ENCODE data around the gene GDAP2.
A peak's percentile ranks its signal among the peaks of the same experiment; 100 is the strongest.

The GDAP2 gene, protein sequence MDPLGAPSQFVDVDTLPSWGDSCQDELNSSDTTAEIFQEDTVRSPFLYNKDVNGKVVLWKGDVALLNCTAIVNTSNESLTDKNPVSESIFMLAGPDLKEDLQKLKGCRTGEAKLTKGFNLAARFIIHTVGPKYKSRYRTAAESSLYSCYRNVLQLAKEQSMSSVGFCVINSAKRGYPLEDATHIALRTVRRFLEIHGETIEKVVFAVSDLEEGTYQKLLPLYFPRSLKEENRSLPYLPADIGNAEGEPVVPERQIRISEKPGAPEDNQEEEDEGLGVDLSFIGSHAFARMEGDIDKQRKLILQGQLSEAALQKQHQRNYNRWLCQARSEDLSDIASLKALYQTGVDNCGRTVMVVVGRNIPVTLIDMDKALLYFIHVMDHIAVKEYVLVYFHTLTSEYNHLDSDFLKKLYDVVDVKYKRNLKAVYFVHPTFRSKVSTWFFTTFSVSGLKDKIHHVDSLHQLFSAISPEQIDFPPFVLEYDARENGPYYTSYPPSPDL

GRCh38 chr1:117929343-117930172 lies at the start of gene GDAP2, which contains the start of gene WDR3:
TSS of gene GDAP2 (minus strand) at chr1:117929621. CDS start at chr1:117920357, 9,264 bp downstream.
TSS of gene WDR3 (plus strand) at chr1:117929739. CDS start at chr1:117933320, 3,581 bp downstream.
- peak; percentile 99 for DNase-seq (ENCODE audit: low read depth)
- Histone ChIP-seq H3K4me1 (ENCODE audit: control insufficient read depth, insufficient read depth, low read length) (peaks cover 50% of the 10 kb centered on the region), H3K9ac (ENCODE audit: low read length) (peak within 1 kb of the TSS; percentile 95), H3K27me3 (replicated peaks; ENCODE audit: control insufficient read depth, insufficient read depth, low read length) (no peaks in the 10 kb centered on the region), H3K9me3 (ENCODE audit: control insufficient read depth, low read length) (no peaks in the 10 kb centered on the region), H3K4me3 (ENCODE audit: low read length) (peak within 1 kb of the TSS; percentile 98), H3K36me3 (ENCODE audit: control insufficient read depth, insufficient read depth, low read length, severe bottlenecking) (peaks cover 9% of the 10 kb centered on the region)

- no peaks in the 10 kb centered on the region for H3K4me1 ChIP-seq (ENCODE audit: control insufficient read depth, insufficient read depth, low read length)
- H3K9ac ChIP-seq (ENCODE audit: low read length): no peak overlapping the region
- no peak overlapping the region for H3K4me3 ChIP-seq (ENCODE audit: low read length)
- no peaks in the 10 kb centered on the region for H3K36me3 ChIP-seq (ENCODE audit: control insufficient read depth, insufficient read depth, low read length, severe bottlenecking)
- DNase-seq (ENCODE audit: low read depth): no peak
- no peaks in the 10 kb centered on the region for H3K9me3 ChIP-seq (ENCODE audit: control insufficient read depth, low read length)
- H3K27me3 ChIP-seq (replicated peaks; ENCODE audit: control insufficient read depth, insufficient read depth, low read length): peaks cover under 1% of the 10 kb centered on the region
Measured at GRCh38 chr1:117976381-117976780, 47.0 kb upstream of the GDAP2 start.

GRCh38 chr1:117971777-117972176 lies 42.4 kb upstream of the GDAP2 start:
- H3K27me3 ChIP-seq (replicated peaks; ENCODE audit: control insufficient read depth, insufficient read depth, low read length): no peaks in the 10 kb centered on the region
- no peak overlapping the region for H3K9ac ChIP-seq (ENCODE audit: low read length)
- peaks cover 9% of the 10 kb centered on the region for H3K4me1 ChIP-seq (ENCODE audit: control insufficient read depth, insufficient read depth, low read length)
- no peaks in the 10 kb centered on the region for H3K36me3 ChIP-seq (ENCODE audit: control insufficient read depth, insufficient read depth, low read length, severe bottlenecking)
- H3K9me3 ChIP-seq (ENCODE audit: control insufficient read depth, low read length): no peaks in the 10 kb centered on the region
- no peak for DNase-seq (ENCODE audit: low read depth)
- H3K4me3 ChIP-seq (ENCODE audit: low read length): no peak overlapping the region

GRCh38 chr1:117970252-117970651 lies 40.8 kb upstream of the GDAP2 start:
- Histone ChIP-seq H3K9me3 (ENCODE audit: control insufficient read depth, low read length) (no peaks in the 10 kb centered on the region), H3K9ac (ENCODE audit: low read length) (no peak overlapping the region), H3K4me3 (ENCODE audit: low read length) (no peak overlapping the region), H3K4me1 (ENCODE audit: control insufficient read depth, insufficient read depth, low read length) (peaks cover 9% of the 10 kb centered on the region), H3K27me3 (replicated peaks; ENCODE audit: control insufficient read depth, insufficient read depth, low read length) (no peaks in the 10 kb centered on the region), H3K36me3 (ENCODE audit: control insufficient read depth, insufficient read depth, low read length, severe bottlenecking) (peaks cover 5% of the 10 kb centered on the region)
- DNase-seq (ENCODE audit: low read depth): no peak

- DNase-seq (ENCODE audit: low read depth): peak; percentile 59
Measured at GRCh38 chr1:117967881-117968280, 38.5 kb upstream of the GDAP2 start.

GRCh38 chr1:117967477-117967876 lies 38.1 kb upstream of the GDAP2 start:
- Histone ChIP-seq H3K9ac (ENCODE audit: low read length) (no peak overlapping the region), H3K4me3 (ENCODE audit: low read length) (no peak overlapping the region), H3K27me3 (replicated peaks; ENCODE audit: control insufficient read depth, insufficient read depth, low read length) (no peaks in the 10 kb centered on the region), H3K4me1 (ENCODE audit: control insufficient read depth, insufficient read depth, low read length) (peaks cover 9% of the 10 kb centered on the region), H3K36me3 (ENCODE audit: control insufficient read depth, insufficient read depth, low read length, severe bottlenecking) (peaks cover 11% of the 10 kb centered on the region), H3K9me3 (ENCODE audit: control insufficient read depth, low read length) (no peaks in the 10 kb centered on the region)
- peak; percentile 80 for DNase-seq (ENCODE audit: low read depth)

More at GRCh38 chr1:117967881-117968280, 38.5 kb upstream of the GDAP2 start:
- Histone ChIP-seq H3K4me3 (ENCODE audit: low read length) (no peak overlapping the region), H3K4me1 (ENCODE audit: control insufficient read depth, insufficient read depth, low read length) (peaks cover 9% of the 10 kb centered on the region), H3K9me3 (ENCODE audit: control insufficient read depth, low read length) (no peaks in the 10 kb centered on the region), H3K36me3 (ENCODE audit: control insufficient read depth, insufficient read depth, low read length, severe bottlenecking) (peaks cover 7% of the 10 kb centered on the region), H3K9ac (ENCODE audit: low read length) (no peak overlapping the region), H3K27me3 (replicated peaks; ENCODE audit: control insufficient read depth, insufficient read depth, low read length) (no peaks in the 10 kb centered on the region)

DNA sequence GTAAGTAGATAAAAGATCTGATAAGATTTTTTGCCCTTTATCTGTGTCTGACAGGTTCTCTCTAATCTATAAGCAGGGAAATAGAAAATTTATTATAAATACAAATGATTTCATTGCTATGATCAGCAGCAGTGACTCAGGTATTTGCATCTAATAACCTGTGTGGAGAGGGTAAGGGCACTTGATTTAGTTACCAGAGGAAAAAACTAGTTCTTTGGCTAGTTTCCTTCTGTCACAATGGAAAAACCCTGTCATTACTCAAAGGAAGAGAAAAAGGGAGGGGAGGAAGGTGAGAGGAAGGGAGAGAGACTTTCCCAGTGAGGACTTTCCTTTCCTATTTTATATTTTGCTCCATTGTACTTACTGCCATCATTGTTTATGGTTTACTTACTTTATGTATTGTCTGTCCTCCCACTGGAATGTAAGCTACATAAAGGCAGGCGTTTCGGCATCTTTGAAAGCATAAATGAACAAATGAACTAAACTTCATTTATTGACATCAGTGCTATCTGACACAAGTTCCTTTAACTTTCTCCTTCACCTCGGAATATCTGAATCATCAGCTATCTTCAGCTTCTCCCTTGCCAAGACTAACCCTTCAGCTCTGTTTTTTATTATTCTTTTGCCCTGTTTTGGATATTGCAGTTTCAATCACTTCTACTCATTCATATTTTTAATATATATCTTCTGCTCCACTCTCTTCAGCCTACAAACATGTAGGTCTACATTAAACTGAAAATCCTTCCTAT lies 35.0 kb upstream of the GDAP2 start:
- Histone ChIP-seq H3K9ac (ENCODE audit: low read length) (no peak overlapping the region), H3K4me3 (ENCODE audit: low read length) (no peak overlapping the region), H3K27me3 (replicated peaks; ENCODE audit: control insufficient read depth, insufficient read depth, low read length) (no peaks in the 10 kb centered on the region), H3K4me1 (ENCODE audit: control insufficient read depth, insufficient read depth, low read length) (peaks cover 9% of the 10 kb centered on the region), H3K36me3 (ENCODE audit: control insufficient read depth, insufficient read depth, low read length, severe bottlenecking) (peaks cover 32% of the 10 kb centered on the region), H3K9me3 (ENCODE audit: control insufficient read depth, low read length) (no peaks in the 10 kb centered on the region)
- no peak for DNase-seq (ENCODE audit: low read depth)

- no peaks in the 10 kb centered on the region for H3K4me1 ChIP-seq (ENCODE audit: control insufficient read depth, insufficient read depth, low read length)
- H3K36me3 ChIP-seq (ENCODE audit: control insufficient read depth, insufficient read depth, low read length, severe bottlenecking): peaks cover 78% of the 10 kb centered on the region
- H3K9me3 ChIP-seq (ENCODE audit: control insufficient read depth, low read length): no peaks in the 10 kb centered on the region
- H3K4me3 ChIP-seq (ENCODE audit: low read length): no peak overlapping the region
- DNase-seq (ENCODE audit: low read depth): peak; percentile 31
- no peak overlapping the region for H3K9ac ChIP-seq (ENCODE audit: low read length)
- H3K27me3 ChIP-seq (replicated peaks; ENCODE audit: control insufficient read depth, insufficient read depth, low read length): no peaks in the 10 kb centered on the region
Measured at GRCh38 chr1:117959364-117959763, 29.9 kb upstream of the GDAP2 start.

DNA sequence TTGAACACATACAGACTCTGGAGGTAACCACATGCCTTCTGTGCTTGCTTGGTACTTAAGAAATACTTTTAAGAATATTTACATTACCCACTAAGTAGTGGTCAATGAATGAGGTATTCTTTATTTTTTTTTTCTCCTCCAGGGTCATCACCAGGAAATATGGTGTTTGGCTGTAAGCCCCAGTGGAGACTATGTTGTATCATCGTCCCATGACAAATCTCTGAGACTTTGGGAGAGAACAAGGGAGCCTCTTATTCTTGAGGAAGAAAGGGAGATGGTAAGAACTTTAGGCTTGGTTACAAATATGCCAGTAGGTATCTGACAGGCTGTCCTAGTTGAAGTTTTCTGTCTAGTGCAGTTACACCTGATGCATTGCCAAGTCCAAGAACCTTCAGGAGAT lies 23.0 kb upstream of the GDAP2 start:
- Histone ChIP-seq H3K9me3 (ENCODE audit: control insufficient read depth, low read length) (no peaks in the 10 kb centered on the region), H3K36me3 (ENCODE audit: control insufficient read depth, insufficient read depth, low read length, severe bottlenecking) (peaks cover 100% of the 10 kb centered on the region), H3K27me3 (replicated peaks; ENCODE audit: control insufficient read depth, insufficient read depth, low read length) (no peaks in the 10 kb centered on the region), H3K4me3 (ENCODE audit: low read length) (no peak overlapping the region), H3K4me1 (ENCODE audit: control insufficient read depth, insufficient read depth, low read length) (no peaks in the 10 kb centered on the region), H3K9ac (ENCODE audit: low read length) (no peak overlapping the region)
- no peak for DNase-seq (ENCODE audit: low read depth)

DNA sequence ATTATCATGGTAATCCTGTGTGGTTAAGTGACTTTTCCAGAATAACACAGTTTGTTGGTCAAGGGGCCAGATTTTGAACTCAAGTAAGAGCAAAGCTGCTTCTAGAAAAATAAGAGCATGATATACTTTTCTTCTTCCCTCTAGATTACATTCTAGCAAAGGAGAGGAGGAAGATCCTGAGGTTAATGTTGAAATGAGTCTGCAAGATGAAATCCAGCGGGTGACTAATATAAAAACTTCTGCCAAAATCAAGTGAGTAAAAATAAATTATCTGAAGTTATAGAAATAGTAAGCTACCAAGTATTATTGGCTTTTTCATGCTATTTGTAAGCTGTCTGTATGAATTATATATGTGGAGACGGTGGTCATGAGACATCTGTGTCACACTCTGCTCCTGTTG lies 12.9 kb upstream of the GDAP2 start:
- no peak overlapping the region for H3K9ac ChIP-seq (ENCODE audit: low read length)
- no peak for DNase-seq (ENCODE audit: low read depth)
- peaks cover 13% of the 10 kb centered on the region for H3K4me1 ChIP-seq (ENCODE audit: control insufficient read depth, insufficient read depth, low read length)
- H3K4me3 ChIP-seq (ENCODE audit: low read length): no peak overlapping the region
- no peaks in the 10 kb centered on the region for H3K9me3 ChIP-seq (ENCODE audit: control insufficient read depth, low read length)
- no peaks in the 10 kb centered on the region for H3K27me3 ChIP-seq (replicated peaks; ENCODE audit: control insufficient read depth, insufficient read depth, low read length)
- peaks cover 98% of the 10 kb centered on the region for H3K36me3 ChIP-seq (ENCODE audit: control insufficient read depth, insufficient read depth, low read length, severe bottlenecking)
